Chondrocyte (in vitro differentiated cells): Measurements from ENCODE around the gene FAM53B. TPM values are rescaled to one million over a fixed set of nuclear protein-coding genes. Genes with fewer than 3 reads are reported as not detected.

ENCODE experiments used
- DNase-seq: peaks from one replicate; pipeline ENCODE4 v3.0.0; 2021; ENCODE audit warnings: mixed read lengths, low spot score
- H3K27ac Mint-ChIP-seq: one replicate; pipeline ENCODE4 v1.8.0; 2021; ENCODE audit warnings: mild to moderate bottlenecking, moderate library complexity, mixed read lengths; ENCODE audit not compliant: unreplicated experiment
- H3K27me3 Mint-ChIP-seq: 2 replicates; pipeline ENCODE4 v1.8.0; 2021; ENCODE audit warnings: low read depth, mixed read lengths
- H3K36me3 Mint-ChIP-seq: 2 replicates; pipeline ENCODE4 v1.8.0; 2021; ENCODE audit warnings: low read depth, mixed read lengths
- H3K4me1 Mint-ChIP-seq: 2 replicates; pipeline ENCODE4 v1.8.0; 2021; ENCODE audit warnings: low read depth, mild to moderate bottlenecking, mixed read lengths
- H3K4me3 Mint-ChIP-seq: one replicate; pipeline ENCODE4 v1.8.0; 2021; ENCODE audit warnings: mild to moderate bottlenecking, moderate library complexity, mixed read lengths; ENCODE audit not compliant: unreplicated experiment
- H3K9me3 Mint-ChIP-seq: 2 replicates; pipeline ENCODE4 v1.8.0; 2021; ENCODE audit warnings: low read depth, mixed read lengths
- total RNA-seq: library from RNA; stranded (reverse); gene quantifications from 3 replicates; pipeline ENCODE4 v1.2.1, GENCODE V29; 2021
- TF ChIP-seq, protein P1 (sequence below): fragments of 200-600 bp; sonication (generic); IDR thresholded peaks from 2 replicates; pipeline ENCODE4 v1.5.0; 2021; ENCODE audit warnings: antibody characterized with exemption, mild to moderate bottlenecking, moderate library complexity

FAM53B gene
- total RNA-seq, 1 donor from 2014 or later, result 16.1 TPM

- no peak for DNase-seq
- no peak overlapping the region for H3K4me3 Mint-ChIP-seq
- TF ChIP-seq, protein P1, sequence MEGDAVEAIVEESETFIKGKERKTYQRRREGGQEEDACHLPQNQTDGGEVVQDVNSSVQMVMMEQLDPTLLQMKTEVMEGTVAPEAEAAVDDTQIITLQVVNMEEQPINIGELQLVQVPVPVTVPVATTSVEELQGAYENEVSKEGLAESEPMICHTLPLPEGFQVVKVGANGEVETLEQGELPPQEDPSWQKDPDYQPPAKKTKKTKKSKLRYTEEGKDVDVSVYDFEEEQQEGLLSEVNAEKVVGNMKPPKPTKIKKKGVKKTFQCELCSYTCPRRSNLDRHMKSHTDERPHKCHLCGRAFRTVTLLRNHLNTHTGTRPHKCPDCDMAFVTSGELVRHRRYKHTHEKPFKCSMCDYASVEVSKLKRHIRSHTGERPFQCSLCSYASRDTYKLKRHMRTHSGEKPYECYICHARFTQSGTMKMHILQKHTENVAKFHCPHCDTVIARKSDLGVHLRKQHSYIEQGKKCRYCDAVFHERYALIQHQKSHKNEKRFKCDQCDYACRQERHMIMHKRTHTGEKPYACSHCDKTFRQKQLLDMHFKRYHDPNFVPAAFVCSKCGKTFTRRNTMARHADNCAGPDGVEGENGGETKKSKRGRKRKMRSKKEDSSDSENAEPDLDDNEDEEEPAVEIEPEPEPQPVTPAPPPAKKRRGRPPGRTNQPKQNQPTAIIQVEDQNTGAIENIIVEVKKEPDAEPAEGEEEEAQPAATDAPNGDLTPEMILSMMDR, result no peak
- no peaks in the 10 kb centered on the region for H3K9me3 Mint-ChIP-seq
- peaks cover 12% of the 10 kb centered on the region for H3K4me1 Mint-ChIP-seq
- no peak overlapping the region for H3K27ac Mint-ChIP-seq
- no peaks in the 10 kb centered on the region for H3K27me3 Mint-ChIP-seq
- no peaks in the 10 kb centered on the region for H3K36me3 Mint-ChIP-seq
These were observed 90.1 kb downstream of the FAM53B start for GRCh38 chr10:124653811-124654651.

DNA sequence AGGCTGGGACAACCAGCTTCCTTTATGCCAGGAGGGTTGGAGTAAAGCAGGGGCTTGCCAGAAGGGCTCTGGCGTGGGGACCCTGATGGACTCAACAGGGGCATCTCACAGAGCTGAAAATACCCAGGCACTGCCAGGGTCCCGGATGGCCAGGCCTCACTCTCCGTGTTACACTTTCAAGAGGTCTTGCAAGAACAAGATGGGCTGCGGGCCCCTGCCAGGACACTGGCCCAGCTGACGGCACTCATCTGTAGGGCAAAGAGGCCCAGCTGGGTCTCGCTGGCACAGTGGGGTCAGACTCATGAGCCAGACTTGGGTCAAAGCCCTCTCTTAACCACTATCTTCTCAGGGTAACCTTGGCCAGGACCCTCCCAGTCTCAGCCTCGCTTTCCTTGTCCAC, 90.9 kb downstream of the FAM53B start:
- H3K4me3 Mint-ChIP-seq, result no peak overlapping the region
- no peak overlapping the region for H3K27ac Mint-ChIP-seq
- H3K27me3 Mint-ChIP-seq, result no peaks in the 10 kb centered on the region
- peaks cover 19% of the 10 kb centered on the region for H3K4me1 Mint-ChIP-seq
- TF ChIP-seq, protein P1, result no peak
- no peaks in the 10 kb centered on the region for H3K9me3 Mint-ChIP-seq
- no peak for DNase-seq
- H3K36me3 Mint-ChIP-seq, result no peaks in the 10 kb centered on the region

DNA sequence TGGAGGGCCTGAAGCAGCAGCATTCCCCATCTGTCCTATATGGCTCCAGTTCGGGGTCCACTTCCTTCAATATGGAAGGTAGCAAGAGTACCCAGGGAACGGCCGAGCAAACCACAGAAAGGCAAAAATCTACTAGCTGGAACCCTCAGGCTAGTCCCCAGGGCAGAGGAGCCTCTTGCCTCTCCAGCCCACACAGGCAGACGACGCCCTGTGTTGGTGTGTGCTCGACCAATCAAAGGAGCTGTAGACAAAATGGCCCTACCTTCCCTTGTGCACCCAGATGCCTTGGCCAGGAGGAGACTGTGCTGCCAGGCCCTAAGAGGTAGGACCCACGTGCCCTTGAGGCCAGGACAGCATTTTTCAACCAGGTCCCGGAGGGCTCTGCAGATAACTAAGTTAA, 91.5 kb downstream of the FAM53B start:
- H3K9me3 Mint-ChIP-seq, result no peaks in the 10 kb centered on the region
- H3K27ac Mint-ChIP-seq, result no peak overlapping the region
- no peak overlapping the region for H3K4me3 Mint-ChIP-seq
- no peaks in the 10 kb centered on the region for H3K36me3 Mint-ChIP-seq
- TF ChIP-seq, protein P1, result no peak
- no peak for DNase-seq
- peaks cover 21% of the 10 kb centered on the region for H3K4me1 Mint-ChIP-seq
- H3K27me3 Mint-ChIP-seq, result no peaks in the 10 kb centered on the region

- DNase-seq, result no peak
- no peak overlapping the region for H3K27ac Mint-ChIP-seq
- no peaks in the 10 kb centered on the region for H3K36me3 Mint-ChIP-seq
- no peak overlapping the region for H3K4me3 Mint-ChIP-seq
- H3K4me1 Mint-ChIP-seq, result peaks cover 22% of the 10 kb centered on the region
- TF ChIP-seq, protein P1, result no peak
- no peaks in the 10 kb centered on the region for H3K9me3 Mint-ChIP-seq
- no peaks in the 10 kb centered on the region for H3K27me3 Mint-ChIP-seq
These were observed 92.0 kb downstream of the FAM53B start for GRCh38 chr10:124652200-124652599.

DNA sequence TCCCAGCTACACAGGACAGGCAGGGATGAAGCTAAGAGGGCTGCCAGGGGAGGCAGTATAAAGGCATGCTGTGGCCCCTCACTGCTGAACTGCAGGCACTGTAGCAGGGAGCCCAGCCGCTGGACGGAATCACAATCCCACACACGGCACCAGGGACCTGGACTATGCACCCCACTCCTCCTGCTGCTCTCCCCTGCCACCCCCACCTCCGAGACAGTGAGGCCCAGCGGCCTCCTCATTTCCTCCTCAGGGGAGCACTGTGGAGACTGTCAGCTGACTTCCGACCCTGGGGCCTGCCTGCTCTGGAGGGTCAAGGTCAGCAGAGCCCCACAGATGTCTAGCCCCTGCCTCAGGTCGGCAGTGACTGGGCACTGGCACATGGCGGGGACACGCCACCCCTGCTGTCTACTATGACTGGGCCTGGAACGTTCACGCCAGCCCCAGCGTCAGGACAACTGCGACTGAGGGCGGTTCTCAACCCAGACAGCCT, 92.7 kb downstream of the FAM53B start:
- H3K4me1 Mint-ChIP-seq, result peaks cover 27% of the 10 kb centered on the region

More for the DNA sequence above, 92.7 kb downstream of the FAM53B start:
- Mint-ChIP-seq H3K4me3 (no peak overlapping the region), H3K27ac (no peak overlapping the region), H3K27me3 (no peaks in the 10 kb centered on the region), H3K9me3 (no peaks in the 10 kb centered on the region), H3K36me3 (no peaks in the 10 kb centered on the region)
- TF ChIP-seq, protein P1, result no peak
- DNase-seq, result no peak
